ENCODE measurements around the gene WRAP73. TPM values are rescaled to one million over a fixed set of nuclear protein-coding genes. Genes with fewer than 3 reads are reported as not detected.

Gene WRAP73, protein sequence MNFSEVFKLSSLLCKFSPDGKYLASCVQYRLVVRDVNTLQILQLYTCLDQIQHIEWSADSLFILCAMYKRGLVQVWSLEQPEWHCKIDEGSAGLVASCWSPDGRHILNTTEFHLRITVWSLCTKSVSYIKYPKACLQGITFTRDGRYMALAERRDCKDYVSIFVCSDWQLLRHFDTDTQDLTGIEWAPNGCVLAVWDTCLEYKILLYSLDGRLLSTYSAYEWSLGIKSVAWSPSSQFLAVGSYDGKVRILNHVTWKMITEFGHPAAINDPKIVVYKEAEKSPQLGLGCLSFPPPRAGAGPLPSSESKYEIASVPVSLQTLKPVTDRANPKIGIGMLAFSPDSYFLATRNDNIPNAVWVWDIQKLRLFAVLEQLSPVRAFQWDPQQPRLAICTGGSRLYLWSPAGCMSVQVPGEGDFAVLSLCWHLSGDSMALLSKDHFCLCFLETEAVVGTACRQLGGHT
- total RNA-seq (10 to 100 TPM; 10.3 to 16.7 (median 15.8) TPM), polyA plus RNA-seq (10 to 100 TPM in 1 of 2 donors, 1 to 10 TPM in 1; 5.3 to 18.0 TPM)
- long read RNA-seq, donor 1, transcript WRAP73-202 (11 exons, 1,998 nt) = minor isoform, 17 of 136 reads
- long read RNA-seq, donor 1, transcript WRAP73-201 (12 exons, 1,665 nt) = major isoform, 69 of 136 reads
- long read RNA-seq, donor 1, partial matches to known transcripts = 23 of 136 reads
- long read RNA-seq, donor 1, other reads (novel, unspliced or antisense) = 26 of 136 reads
- long read RNA-seq, donor 2, transcript WRAP73-201 (12 exons, 1,665 nt) = major isoform, 13 of 35 reads
- long read RNA-seq, donor 2, partial matches to known transcripts = 21 of 35 reads
- long read RNA-seq, donor 2, other reads (novel, unspliced or antisense) = 0 of 35 reads
- long read RNA-seq, donor 3, transcript WRAP73-201 (12 exons, 1,665 nt) = major isoform, 29 of 63 reads
- long read RNA-seq, donor 3, partial matches to known transcripts = 15 of 63 reads
- long read RNA-seq, donor 3, other reads (novel, unspliced or antisense) = 17 of 63 reads

DNA sequence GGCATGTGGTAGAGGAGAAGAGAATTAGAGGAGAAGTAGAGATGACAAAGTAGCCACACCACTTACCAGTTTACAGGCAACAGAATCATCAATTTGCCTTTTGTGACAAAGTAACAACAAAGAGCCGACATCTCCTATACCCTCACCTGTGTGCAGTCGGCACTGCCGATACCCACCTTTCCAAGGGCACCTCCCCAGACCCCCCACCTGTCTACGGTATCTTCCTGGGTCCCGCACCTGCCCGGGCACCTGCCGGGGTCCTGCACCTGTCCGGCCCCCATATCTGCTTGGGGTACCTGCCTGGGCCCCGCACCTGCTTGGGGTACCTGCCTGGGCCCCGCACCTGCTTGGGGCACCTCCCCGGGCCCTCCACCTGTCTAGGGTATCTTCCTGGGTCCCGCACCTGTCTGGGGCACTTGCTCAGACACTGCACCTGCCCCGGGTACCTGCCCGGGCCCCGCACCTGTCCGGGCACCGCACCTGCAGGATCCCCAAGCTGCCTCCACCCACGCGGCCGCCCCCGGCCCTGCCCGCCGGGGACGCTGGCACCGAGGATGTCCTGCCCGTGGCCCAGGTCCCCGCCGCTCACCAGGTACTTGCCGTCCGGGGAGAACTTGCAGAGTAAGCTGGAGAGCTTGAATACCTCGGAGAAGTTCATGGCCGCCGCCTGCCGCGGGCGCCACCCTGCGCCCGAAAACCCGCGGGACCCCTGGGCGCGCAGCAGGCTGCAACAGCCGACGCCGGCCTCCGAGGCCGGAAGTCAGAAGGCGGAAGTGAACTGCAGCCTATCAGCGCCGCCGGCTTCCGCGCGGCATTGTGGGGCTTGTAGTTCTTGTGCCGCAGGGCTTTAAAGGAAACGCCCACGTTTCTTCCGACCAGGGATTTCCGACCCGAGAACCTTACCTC is at the start of gene WRAP73:
WRAP73 (minus strand) TSS at position 762 of the 906 bp plus-strand sequence; CDS start at position 658, 104 bp downstream.
- DNase-seq = peak; percentile 81 to 91 (median 86)
- intact Hi-C loops (cut with DNase I) = no loop called here
- Histone ChIP-seq H3K27ac (no peak within 1 kb of the TSS), H3K4me1 (ENCODE audit: insufficient read depth) (peaks cover 8% of the 10 kb centered on the region), H3K36me3 (no peaks in the 10 kb centered on the region), H3K9me3 (no peaks in the 10 kb centered on the region), H3K4me3 (peak within 1 kb of the TSS; percentile 96), H3K27me3 (peaks cover 12% of the 10 kb centered on the region)
- TF ChIP-seq CTCF (IDR thresholded peaks at IDR 0.05) (no peak), EP300 (IDR thresholded peaks at IDR 0.05) (no peak), POLR2A (IDR thresholded peaks at IDR 0.05) (no peak)
- WGBS, 3 donors = 2 to 3% (median 3%) methylated on average over 54 to 60 of the region's 60 CpGs

DNA sequence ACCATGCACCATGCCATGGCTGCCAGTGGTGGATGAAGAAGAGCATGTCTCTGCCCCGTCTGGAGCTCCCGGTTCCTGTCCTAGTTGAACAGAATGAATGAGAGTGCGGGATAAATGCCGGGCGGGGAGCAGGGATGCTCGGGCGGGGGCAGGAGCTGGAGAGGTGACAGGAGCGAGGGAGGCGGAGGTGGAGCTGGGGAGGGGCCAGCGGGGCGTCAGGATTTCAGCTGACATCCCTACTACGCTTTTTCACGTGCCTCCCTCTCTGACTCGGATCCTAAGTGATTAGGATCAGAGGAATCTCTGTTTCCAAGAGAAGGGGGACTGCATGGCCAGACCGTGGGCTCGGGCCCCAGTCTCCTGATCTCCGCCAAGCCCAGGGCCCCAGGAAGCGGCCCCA is 49.7 kb upstream of the WRAP73 start:
- intact Hi-C loops (cut with DNase I) = no loop called here
- TF ChIP-seq CTCF (IDR thresholded peaks at IDR 0.05) = no peak
- TF ChIP-seq POLR2A (IDR thresholded peaks at IDR 0.05) = no peak
- TF ChIP-seq EP300 (IDR thresholded peaks at IDR 0.05) = no peak

GRCh38 chr1:3698660-3699408 is 48.9 kb upstream of the WRAP73 start:
- TF ChIP-seq CTCF (IDR thresholded peaks at IDR 0.05) = no peak
- peaks cover 2% of the 10 kb centered on the region for H3K4me1 ChIP-seq (ENCODE audit: insufficient read depth)

More for the DNA sequence above, 49.7 kb upstream of the WRAP73 start:
- H3K27me3 ChIP-seq = no peaks in the 10 kb centered on the region
- H3K36me3 ChIP-seq = no peaks in the 10 kb centered on the region
- WGBS, 3 donors = 30 to 42% (median 32%) methylated on average over 18 of the region's 18 CpGs
- no peaks in the 10 kb centered on the region for H3K9me3 ChIP-seq
- DNase-seq = no peak
- no peak overlapping the region for H3K27ac ChIP-seq
- H3K4me3 ChIP-seq = no peak overlapping the region
- peaks cover 2% of the 10 kb centered on the region for H3K4me1 ChIP-seq (ENCODE audit: insufficient read depth)

More at GRCh38 chr1:3698660-3699408, 48.9 kb upstream of the WRAP73 start:
- H3K9me3 ChIP-seq = no peaks in the 10 kb centered on the region
- no peak for DNase-seq
- H3K36me3 ChIP-seq = no peaks in the 10 kb centered on the region
- intact Hi-C loops (cut with DNase I) = no loop called here
- WGBS, 3 donors = 78 to 85% (median 83%) methylated on average over 28 to 29 of the region's 29 CpGs
- no peak overlapping the region for H3K27ac ChIP-seq
- no peaks in the 10 kb centered on the region for H3K27me3 ChIP-seq
- H3K4me3 ChIP-seq = no peak overlapping the region
